RWPE1 (cell line): ENCODE data around the gene PFDN4.

Experiments used
- CTCF ChIA-PET: fragments of 350-600 bp; sonication (Branson Sonifier 250); formaldehyde crosslinking; extraction: SDS; loops from one replicate; lab custom pipeline; 2021; lab: Yijun Ruan, JAX
- POLR2A ChIA-PET: fragments of 400-600 bp; formaldehyde crosslinking; extraction: SDS; loops from one replicate; lab custom pipeline; 2020; ENCODE audit warnings: antibody characterized with exemption; ENCODE audit not compliant: low non-redundant PET; lab: Yijun Ruan, JAX
- DNase-seq: peaks from one replicate; pipeline ENCODE4 v3.0.0; 2012; ENCODE audit warnings: low spot score
- H3K27ac ChIP-seq: fragments of 450-650 bp; 2 replicates; pipeline ENCODE4 v1.5.1; 2017
- TF ChIP-seq, protein P1 (sequence below): fragments of 450-650 bp; conservative IDR thresholded peaks from 2 replicates; pipeline ENCODE4 v1.5.1; 2017; ENCODE audit warnings: low read depth, mild to moderate bottlenecking

Gene PFDN4

DNA sequence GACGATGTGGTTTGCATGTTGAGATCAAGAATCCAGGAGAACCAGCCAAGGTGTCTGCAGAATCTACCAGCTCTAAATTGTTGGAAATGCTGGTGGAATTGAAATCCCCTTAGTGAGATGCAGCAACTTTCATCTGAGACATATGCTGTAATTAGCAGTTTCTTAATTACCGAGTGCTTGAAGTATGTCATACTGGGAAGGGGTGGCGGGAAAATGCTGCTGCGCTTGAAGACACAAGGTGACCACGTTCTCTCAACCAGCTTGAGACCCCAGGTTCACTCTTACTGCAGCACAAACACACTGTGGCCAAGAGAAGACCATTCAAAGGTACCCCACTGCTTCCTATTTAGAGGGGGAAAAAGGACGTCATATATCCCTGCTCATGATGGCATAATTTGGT is 59.0 kb downstream of the PFDN4 start:
- ChIA-PET POLR2A (no interaction called here), CTCF (interaction anchor here (0.6 to 2.0 kb wide), 3 partner anchors 11 to 37 kb away, joined by 4 to 6 read pairs (median 5); no protein-coding TSS in a partner anchor)
- TF ChIP-seq, protein P1, sequence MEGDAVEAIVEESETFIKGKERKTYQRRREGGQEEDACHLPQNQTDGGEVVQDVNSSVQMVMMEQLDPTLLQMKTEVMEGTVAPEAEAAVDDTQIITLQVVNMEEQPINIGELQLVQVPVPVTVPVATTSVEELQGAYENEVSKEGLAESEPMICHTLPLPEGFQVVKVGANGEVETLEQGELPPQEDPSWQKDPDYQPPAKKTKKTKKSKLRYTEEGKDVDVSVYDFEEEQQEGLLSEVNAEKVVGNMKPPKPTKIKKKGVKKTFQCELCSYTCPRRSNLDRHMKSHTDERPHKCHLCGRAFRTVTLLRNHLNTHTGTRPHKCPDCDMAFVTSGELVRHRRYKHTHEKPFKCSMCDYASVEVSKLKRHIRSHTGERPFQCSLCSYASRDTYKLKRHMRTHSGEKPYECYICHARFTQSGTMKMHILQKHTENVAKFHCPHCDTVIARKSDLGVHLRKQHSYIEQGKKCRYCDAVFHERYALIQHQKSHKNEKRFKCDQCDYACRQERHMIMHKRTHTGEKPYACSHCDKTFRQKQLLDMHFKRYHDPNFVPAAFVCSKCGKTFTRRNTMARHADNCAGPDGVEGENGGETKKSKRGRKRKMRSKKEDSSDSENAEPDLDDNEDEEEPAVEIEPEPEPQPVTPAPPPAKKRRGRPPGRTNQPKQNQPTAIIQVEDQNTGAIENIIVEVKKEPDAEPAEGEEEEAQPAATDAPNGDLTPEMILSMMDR: no peak
- DNase-seq: no peak
- H3K27ac ChIP-seq: no peak overlapping the region

DNA sequence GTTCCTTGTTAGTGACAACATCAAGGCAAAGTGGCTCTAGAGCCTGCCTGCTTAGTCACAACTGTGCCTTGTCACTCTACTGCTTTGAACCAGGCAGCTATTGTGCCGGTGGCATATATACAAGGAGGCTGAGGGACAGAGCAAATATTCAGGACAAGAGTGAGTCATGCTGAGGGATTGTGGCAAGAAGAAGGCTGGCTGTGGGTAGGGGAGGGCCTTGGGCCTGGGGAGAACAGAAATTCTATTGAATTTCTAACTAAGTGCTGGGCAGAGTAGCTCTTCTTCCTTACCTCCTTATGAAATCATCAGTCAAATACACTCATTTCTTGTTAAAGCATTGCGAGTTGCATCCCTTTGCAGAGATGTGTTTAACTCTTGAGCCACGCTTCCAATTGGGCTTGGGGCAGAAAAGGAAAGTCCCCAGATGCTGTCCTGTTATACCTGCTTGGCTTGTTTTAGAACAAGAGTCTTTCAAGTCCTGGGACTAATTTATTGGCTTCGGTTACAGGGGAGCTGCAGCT is 59.7 kb downstream of the PFDN4 start:
- peak; percentile 16 for DNase-seq
- CTCF ChIA-PET: interaction anchor here (2.0 kb wide), 1 partner anchor 12 kb away, joined by 6 read pairs; no protein-coding TSS in a partner anchor
- H3K27ac ChIP-seq: no peak overlapping the region
- POLR2A ChIA-PET: no interaction called here
- TF ChIP-seq, protein P1: no peak

DNA sequence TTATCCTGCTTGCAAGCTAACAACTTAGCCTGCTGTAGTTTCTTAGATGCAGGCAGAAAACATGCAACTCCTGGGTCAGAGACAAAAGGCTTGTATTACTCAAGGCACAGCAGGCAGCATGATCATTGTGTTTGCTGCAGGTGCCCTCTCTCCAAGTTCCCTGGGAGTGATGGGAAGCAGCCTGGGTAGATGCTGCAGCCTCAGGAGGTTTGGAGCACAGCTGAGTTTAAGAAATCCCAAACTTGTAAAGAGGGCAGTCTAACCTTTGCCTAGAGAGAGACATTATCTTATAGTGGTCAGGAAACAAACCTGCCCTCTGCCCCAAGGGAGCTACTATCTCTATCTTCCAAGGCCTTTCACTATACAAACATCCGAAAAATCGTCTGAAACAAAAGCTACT is 61.1 kb downstream of the PFDN4 start:
- POLR2A ChIA-PET: no interaction called here
- CTCF ChIA-PET: interaction anchor here (0.6 to 0.9 kb wide), 2 partner anchors 72 to 109 kb away, joined by 3 to 4 read pairs; no protein-coding TSS in a partner anchor
- no peak for DNase-seq
- no peak overlapping the region for H3K27ac ChIP-seq
- TF ChIP-seq, protein P1: no peak
